Activated naive CD8-positive, alpha-beta T cell treated with anti-CD3 and anti-CD28 coated beads, Interleukin-2, amount 50 U/mL, for 16 hours (primary cell): Measurements from ENCODE around the gene ARIH1.

Source experiments
- DNase-seq: peaks from one replicate; pipeline ENCODE4 v3.0.0-alpha.2; 2020; ENCODE audit warnings: low read depth, low spot score

Gene ARIH1

GRCh38 chr15:72536506-72536905 is 62.4 kb downstream of the ARIH1 start:
- DNase-seq, result no peak

- no peak for DNase-seq
Observed at GRCh38 chr15:72538931-72539330, 64.8 kb downstream of the ARIH1 start.

DNA sequence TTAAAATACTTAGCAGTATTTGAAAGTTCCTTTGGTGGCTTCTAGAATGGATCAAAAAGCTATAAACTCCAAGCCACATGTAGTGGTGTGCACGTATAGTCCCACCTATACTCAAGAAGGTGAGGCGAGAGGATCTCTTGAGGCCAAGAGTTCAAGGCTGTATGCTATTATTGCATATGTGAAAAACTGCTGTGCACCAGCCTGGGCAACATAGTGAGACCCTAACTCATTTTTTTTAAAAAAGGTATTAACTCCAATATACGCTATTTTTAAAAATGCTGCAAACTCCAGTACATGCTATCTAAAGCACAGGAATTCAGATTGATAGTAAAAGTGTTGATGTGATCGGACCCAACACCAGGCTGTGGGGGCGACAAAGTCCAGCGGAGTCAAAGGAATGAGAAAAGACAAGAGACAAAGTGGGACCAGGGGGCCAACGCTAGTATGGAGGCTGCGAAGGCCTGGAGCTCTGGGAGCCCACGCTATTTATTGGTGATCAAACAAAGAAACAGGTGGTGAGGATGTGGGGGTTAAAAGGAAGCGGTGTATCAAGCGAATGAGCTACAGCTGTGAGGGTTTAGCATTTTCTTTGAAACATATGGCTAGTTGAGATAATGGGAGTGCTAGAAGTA is 66.6 kb downstream of the ARIH1 start:
- DNase-seq, result no peak

DNA sequence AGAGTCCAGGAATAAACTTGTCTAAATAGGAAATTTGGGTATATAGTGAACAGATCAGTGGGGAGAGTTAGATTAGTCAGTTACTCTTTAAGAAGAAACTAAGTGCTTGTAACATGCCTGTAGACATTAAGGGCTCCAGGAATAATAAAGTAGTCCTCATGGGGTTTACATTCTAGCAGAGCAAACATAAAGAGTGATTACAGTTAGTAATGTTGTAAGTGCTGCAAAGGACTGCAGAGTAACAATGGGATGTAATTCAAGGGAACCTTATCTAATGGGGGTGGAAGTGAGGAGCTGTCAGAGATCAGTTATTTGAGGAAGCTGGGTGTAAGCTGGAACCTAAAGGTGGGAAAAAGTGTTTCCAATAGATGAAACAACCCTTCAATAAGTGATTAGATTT is 67.5 kb downstream of the ARIH1 start:
- DNase-seq, result no peak

DNA sequence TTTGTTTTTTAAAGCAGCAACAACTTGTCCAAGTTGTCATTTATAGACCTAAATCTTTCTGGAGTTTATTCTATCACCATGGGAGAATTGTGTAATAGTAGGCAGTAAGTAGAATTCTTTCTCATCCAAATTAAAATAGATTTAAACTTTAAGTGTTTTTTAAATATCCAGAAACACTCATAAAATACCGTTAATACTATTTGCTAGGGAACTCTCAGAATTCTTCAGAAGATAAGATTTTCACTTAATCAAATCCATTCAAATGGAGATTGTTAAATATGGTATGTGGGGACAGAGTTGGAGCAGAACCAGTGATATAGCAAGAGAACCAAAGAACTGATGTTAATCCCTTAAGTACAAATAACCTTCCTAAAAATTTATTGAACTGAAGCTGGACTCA is 71.0 kb downstream of the ARIH1 start:
- DNase-seq, result no peak

DNA sequence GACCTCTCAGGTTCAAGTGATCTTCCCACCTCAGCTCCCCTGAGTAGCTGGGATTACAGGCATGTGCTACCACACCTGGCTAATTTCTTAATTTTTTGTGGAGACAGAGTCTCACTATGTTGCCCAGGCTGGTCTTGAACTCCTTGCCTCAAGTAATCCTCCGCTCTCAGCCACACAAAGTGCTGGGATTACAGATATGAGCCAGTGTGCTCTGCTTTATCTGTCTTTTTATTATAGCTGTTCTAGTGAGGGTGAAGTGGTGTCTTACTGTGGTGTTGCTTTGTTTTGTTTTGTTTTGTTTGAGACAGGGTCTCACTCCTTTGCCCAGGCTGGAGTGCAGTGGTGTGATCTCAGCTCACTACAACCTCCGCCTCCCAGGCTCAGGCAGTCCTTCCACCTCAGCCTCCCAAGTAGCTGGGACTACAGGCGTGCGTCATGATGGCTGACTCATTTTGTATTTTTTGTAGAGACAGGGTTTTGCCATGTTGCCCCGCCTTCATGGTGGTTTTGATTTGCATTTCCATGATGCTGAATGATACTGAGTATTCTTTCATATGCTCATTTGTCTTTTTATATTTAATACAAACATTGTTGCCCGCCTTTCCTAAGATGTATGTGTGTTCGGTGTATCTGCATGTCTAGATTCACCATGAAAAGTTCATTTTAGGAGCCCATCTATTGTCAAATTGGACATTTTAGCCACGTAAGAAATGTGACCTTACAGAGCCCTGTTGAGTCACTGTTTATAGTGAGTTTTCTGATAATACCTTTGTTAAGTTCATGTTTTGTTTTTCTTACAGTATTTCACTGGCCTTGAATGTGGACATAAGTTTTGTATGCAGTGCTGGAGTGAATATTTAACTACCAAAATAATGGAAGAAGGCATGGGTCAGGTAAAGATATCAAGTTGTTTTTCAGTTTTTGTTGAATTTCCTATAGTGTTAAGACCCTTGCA is 80.6 kb downstream of the ARIH1 start:
- DNase-seq, result no peak

DNA sequence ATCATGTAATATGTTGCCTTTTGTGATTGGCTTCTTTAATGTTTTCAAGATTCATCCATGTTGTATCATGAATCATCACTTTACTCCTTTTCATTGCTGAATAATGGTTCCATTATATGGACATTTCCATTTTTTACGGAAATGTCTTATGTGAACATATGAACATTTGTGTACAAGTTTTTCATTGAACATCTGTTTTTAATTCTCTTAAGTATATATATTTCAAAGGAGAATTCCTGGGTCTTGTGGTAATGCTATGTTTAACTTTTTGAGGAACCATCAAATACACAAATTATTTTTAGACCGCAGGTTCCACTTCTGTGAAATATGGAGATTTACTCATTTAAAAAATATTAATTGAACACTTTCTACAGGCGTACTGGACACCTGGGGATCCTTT is 85.7 kb downstream of the ARIH1 start:
- no peak for DNase-seq

- DNase-seq, result no peak
Observed at GRCh38 chr15:72560458-72560857, 86.3 kb downstream of the ARIH1 start.

DNA sequence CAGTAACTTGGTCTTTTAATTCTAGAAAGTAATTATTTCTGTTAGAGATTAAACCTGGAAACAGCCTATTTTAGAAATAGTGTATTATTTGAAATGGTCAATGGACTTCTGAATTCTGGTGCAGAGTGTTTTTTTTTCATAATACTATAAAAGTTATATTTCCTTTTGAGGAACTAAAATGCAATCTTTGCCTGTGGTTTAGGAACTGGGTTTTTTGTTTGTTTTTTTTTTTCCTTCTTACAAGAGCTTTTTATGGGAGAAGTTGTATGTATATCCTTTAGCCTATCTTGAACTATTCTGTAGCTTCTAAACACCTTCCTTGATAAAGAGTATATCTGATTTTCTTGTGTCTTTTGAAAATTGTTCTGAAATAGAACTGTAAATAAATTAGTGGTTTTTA is 88.3 kb downstream of the ARIH1 start:
- no peak for DNase-seq

DNA sequence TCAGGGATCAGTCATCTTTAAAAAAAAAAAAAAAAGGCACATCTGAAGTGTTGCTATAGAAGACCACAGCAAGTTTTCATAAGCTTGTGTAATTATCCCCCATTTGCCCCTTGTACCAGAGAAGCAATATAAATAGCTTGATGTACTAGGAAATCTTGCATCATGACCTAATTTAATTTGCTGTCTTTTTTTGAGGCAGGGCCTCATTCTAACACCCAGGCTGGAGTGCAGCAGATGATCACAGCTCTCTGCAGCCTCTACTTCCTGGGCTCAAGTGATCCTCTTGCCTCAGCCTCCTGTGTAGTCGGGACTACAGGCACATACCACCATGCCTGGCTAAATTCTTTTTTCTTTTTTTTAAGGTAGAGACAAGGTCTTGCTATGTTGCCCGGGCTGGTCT is 88.7 kb downstream of the ARIH1 start:
- no peak for DNase-seq

- DNase-seq, result no peak
Observed at GRCh38 chr15:72564091-72564490, 90.0 kb downstream of the ARIH1 start.

GRCh38 chr15:72566973-72567372 is 92.8 kb downstream of the ARIH1 start:
- DNase-seq, result no peak

DNA sequence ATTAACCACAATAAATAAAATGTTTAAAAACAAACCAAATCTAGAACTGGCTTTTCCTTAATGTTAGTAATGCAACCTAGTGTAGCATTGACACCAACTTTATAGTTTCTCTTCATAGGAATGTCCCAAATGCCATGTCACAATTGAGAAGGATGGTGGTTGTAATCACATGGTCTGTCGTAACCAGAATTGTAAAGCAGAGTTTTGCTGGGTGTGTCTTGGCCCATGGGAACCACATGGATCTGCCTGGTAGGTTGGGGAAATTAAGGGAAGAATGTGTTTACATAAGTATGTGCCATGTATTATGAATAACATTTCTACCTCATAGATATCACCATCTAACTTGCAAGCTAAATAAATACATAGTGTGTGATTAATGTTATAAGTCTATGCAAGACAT is 95.9 kb downstream of the ARIH1 start:
- DNase-seq, result no peak

DNA sequence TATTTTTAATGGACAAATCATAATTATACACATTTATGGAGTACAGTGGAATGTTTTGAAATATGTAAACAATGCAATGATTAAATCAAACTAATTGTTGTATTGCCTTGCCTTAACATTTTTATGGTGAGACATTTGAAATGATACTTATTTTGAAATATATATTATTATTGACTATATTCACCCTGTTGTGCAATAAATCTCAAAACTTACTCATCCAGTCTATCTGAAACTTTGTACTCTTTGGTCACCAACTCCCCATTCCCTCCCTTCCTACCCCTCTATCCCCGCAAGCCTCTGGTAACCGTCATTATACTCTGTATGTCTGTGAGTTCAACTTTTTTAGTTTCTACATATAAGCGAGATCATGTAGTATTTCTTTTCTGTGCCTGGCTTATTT is 105.7 kb downstream of the ARIH1 start:
- DNase-seq, result no peak

DNA sequence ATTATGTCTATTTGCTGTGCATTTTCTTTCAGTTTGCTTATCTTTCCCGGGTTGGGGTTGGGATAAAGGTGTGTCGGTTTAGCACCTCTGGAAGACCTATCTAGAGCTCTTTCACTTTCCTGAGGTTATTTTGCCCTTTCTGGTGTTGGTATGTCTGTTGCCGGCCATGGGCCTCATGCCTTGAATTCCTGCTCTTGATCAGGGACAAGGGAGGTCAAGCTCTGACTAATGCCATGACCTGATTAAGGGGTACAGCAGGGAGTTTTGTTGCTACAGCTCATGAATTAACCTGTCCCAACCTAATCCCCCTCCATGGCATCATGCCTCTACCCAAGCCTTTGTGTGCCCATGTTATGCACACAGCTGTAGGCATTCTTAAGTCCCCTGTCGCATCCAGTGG is 109.9 kb downstream of the ARIH1 start:
- DNase-seq, result no peak

GRCh38 chr15:72585025-72585424 is 110.9 kb downstream of the ARIH1 start:
- DNase-seq, result no peak

DNA sequence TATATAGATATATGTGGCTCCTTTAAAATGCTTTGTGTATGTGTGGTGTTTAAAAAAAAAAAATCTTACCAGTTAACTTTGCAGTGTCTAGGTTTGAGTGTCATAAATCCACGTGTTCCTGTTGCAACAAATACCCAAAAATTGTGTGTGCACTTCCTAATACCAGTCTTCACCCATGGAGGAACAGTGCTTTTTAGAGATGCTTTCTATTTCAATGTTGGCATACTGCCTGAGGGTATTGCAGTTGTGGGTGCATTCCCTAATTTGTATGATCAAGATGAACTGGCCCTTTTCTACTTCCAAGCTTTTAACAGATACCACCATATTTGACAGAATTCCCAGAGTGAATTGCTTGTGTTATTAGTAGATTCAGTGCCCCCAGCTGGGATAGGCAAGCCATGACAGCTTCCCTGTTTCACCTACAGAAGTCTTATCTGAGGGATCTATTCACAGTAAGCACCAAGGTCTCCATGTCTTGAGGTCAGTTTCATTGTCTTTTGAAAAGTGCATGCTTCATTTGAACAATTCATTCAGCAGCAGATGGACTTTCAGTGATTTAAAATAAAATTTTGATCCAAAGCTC is 111.4 kb downstream of the ARIH1 start:
- no peak for DNase-seq

DNA sequence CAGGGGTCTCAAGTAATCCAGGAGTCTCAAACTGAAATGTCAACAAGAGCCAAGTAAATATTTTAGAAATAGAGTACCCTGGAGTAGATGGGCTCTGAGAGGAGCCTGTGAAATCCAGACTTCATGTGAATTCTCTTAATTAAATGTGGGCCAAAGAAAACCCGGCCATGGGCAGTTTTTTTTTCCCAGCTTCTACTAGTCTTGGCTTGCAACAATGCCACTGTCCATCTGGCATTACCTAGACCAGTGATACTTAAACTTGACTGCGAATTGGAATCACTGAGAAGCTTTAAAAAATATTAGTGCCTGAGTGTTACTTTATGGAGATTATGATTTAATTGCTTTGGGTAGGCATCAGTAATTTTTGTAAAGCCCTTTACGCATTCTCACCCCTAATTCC is 114.0 kb downstream of the ARIH1 start:
- no peak for DNase-seq

DNA sequence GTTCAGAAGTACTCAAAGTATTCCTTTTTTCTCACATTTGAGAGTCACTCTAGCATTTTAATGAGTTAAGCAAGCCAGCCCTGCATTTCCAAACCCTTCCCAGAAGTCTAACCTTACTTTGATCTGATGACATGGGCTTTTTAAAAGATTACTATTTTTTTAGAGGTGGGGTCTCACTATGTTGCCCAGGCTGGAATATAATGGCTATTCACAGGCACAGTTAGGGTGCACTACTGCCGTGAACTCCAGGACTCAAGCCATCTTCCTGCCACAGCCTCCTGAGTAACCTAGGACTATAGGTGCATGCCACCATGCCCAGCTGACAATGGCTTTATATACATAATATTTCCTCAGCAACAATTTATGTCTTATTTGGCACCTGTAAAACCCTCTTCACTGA is 116.3 kb downstream of the ARIH1 start:
- DNase-seq, result no peak

- DNase-seq, result no peak
Observed at GRCh38 chr15:72591361-72591760, 117.2 kb downstream of the ARIH1 start.

GRCh38 chr15:72592097-72592496 is 118.0 kb downstream of the ARIH1 start:
- DNase-seq, result no peak

DNA sequence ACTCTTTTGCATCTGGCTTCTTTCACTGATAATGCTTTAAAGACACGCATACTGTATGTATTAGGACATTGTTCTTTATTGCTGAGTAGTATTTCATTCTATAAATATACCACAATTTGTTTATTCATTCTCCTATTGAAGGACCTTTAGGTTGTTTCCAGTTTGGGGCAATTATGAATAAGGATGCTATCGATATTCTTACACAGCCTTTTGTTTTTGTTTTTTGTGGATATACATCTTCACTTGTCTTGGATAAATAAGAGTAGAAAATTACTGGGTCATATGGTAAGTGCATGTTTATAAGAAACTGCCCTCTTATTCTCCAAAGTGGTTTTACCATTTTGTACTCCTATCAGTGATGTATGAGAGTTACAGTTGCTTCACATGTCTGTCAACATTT is 118.5 kb downstream of the ARIH1 start:
- no peak for DNase-seq

DNA sequence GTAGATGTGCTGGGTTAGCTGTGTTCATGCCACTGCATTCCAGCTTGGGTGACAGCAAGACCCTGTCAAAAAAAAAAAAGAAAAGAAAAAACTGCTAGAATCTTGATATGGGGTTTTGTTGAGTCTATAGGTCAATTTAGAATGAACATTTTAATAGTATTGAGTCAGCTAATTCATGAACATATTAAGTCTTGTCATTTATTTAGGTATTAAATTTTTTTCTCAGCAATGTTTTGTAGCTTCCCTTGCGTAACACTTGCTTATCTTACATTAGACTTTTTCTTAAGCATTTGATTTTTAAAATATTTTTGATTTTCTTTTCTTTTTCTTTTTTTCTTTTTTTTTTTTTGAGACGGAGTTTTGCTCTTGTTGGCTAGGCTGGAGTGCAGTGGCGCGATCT is 119.7 kb downstream of the ARIH1 start:
- DNase-seq, result no peak
